Measurements from ENCODE around the gene CDR2L.

The CDR2L gene

DNA sequence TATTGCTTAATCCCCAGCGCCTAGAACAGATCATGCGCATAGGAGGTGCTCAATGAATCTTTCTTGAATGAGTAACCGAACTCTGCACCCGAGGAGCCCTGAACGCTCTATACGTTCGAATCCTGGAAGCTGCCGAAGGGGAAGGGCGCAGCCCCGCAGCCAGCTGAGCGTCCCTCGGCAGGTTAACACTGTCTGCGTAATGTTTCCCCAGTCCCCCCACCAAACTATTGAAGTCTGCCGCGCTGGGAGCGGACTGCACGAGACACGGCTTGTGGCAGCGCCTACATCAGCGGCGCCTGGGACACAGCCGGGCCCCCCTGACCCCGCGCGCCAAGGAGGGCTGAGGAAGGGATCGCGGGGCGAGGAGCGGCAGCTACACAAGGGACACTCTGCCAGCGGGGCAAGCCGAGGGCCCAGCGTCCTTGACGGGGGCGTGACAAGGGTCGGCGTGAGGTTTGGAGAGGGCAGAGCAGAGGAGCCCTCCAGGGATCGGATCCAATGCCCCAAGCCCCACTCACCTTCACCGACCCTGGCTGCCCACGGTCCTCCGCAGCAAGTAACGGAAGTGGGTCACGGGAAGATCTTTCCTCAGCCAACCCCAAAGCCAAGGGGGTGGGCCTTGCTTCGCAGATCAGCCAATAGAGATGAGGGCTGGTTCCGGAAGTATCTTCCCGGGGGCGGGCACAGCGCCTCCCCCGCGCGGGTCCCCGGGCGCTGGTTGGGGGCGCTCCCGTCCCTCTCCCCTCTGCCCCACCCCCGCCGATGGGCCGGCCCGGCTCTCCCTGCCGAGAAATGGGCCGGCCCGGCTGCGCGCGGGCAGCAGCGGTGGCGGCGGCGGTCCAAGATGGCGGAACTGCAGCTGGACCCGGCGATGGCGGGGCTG, 59.2 kb downstream of the CDR2L start, which contains the start of the genes ATP5PD and KCTD2:
Gene ATP5PD, minus strand, starts transcription at position 563 of the 883 bp plus-strand sequence. CDS start 4,319 bp downstream, outside the sequence.
Gene KCTD2, plus strand, starts transcription at position 819 of the 883 bp plus-strand sequence. Its CDS starts 26 bp downstream, at position 845.
- peak; percentile 96 to 97 for DNase-seq

DNA sequence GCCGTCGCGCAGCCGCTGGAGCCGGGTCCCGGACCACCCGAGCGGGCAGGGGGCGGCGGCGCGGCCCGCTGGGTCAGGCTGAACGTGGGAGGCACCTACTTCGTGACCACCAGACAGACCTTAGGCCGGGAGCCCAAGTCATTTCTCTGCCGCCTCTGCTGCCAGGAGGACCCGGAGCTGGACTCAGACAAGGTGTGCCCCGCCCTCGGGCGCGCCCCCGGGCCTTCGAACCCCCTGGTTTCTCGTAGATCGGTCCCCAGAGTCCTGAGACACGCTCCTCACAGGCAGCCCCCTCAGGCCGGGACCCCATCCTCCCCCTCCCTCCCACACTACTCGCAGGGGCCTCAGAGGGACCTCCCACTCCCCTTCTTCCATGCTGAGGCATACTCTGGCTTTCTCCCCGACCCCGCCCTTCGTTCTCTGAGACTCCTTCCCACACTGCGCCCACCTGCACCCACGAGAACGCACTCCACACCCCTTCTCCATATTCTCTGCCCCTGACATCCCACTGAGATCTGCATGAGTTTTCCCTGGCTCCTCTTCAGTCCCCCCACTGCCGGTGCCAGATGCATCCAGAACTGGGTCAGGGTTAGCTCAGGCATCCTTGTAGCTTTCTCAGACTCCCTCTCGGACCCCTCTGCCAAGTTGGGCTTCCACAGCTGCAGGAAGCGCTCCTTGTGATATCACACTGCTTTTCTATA, 60.1 kb downstream of the CDR2L start:
- peak in 1 of 2 donors; percentile 19 for DNase-seq

GRCh38 chr17:75048249-75048878, 60.9 kb downstream of the CDR2L start:
- no peak for DNase-seq

GRCh38 chr17:75049057-75049456, 61.6 kb downstream of the CDR2L start:
- no peak for DNase-seq

DNA sequence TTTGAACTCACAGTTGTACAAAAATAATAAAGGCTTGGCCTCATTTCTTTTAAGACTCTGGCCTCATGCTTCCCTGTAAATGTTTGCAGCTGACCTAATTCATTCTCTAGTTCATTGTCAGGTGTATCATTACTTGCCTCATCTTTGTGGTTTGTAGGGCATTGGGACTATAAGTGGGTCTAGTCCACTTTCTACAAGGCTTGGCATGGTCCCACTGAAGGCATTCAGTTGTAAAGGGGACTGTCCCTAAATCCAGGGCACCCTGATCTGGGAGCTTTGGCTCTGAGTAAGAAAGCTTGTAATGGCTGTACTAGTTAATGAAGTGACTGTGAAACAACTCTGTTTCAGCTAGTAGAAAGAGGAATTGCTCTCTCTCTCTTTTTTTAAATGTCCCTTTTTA, 62.3 kb downstream of the CDR2L start:
- DNase-seq: no peak

- no peak for DNase-seq
These were observed 64.5 kb downstream of the CDR2L start for GRCh38 chr17:75051941-75052340.
